ENCODE data around the gene HOXC5. TPM values are rescaled to one million over a fixed set of nuclear protein-coding genes. Genes with fewer than 3 reads are reported as not detected.

The HOXC5 gene
- total RNA-seq, 1 experiment from 2014 or later: 5.0 TPM

DNA sequence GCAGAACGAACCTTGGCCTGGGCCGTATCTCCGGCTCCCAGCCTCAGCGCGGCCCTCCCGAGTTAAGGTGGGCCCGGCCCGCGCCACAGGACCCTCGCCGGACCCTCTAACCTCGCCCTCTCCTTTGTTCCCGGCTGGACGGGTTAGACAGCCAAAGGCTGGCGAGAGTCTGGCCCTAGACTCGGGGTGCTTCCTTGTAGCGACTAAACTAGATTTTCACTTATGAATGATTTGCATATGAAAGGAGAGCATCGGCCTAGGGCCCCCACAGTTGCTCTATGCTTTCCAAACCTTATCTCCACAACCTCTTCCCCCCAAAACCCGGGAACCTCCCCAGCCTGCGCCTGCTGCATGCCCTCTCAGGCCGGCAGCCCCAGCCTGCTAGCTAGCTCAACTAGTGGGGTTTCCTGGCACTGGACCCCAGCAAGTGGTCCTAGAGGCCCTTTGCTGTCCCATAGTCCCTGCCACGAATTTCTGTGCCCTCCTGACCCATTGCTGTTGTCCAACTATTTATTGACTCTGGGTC lies 2.0 kb downstream of the HOXC5 start:
- no peaks in the 10 kb centered on the region for H3K27me3 ChIP-seq (ENCODE audit: control insufficient read depth, insufficient read depth, low read length)
- ChIA-PET POLR2A (no interaction called here), CTCF (no interaction called here)
- H3K4me3 ChIP-seq (ENCODE audit: low read depth in 2 of 2, low read length in 2 of 2): no peak overlapping the region
- intact Hi-C loops (cut with micrococcal nuclease; ENCODE audit: unreplicated experiment) (no loop called here), in situ Hi-C loops (cut with HindIII; ENCODE audit: low pct_unique_long_range_greater_than_20kb, low sequenced_read_pairs) (no loop called here)
- TF ChIP-seq POLR2AphosphoS5 (IDR thresholded peaks at IDR 0.05; ENCODE audit: low read depth, low read length) (no peak), TCF7L2 (IDR thresholded peaks at IDR 0.05; ENCODE audit: low read depth, low read length) (no peak), SIN3A (IDR thresholded peaks at IDR 0.05; ENCODE audit: borderline replicate concordance, insufficient read depth, low read depth, low read length) (no peak)
- TF ChIP-seq, protein P1, sequence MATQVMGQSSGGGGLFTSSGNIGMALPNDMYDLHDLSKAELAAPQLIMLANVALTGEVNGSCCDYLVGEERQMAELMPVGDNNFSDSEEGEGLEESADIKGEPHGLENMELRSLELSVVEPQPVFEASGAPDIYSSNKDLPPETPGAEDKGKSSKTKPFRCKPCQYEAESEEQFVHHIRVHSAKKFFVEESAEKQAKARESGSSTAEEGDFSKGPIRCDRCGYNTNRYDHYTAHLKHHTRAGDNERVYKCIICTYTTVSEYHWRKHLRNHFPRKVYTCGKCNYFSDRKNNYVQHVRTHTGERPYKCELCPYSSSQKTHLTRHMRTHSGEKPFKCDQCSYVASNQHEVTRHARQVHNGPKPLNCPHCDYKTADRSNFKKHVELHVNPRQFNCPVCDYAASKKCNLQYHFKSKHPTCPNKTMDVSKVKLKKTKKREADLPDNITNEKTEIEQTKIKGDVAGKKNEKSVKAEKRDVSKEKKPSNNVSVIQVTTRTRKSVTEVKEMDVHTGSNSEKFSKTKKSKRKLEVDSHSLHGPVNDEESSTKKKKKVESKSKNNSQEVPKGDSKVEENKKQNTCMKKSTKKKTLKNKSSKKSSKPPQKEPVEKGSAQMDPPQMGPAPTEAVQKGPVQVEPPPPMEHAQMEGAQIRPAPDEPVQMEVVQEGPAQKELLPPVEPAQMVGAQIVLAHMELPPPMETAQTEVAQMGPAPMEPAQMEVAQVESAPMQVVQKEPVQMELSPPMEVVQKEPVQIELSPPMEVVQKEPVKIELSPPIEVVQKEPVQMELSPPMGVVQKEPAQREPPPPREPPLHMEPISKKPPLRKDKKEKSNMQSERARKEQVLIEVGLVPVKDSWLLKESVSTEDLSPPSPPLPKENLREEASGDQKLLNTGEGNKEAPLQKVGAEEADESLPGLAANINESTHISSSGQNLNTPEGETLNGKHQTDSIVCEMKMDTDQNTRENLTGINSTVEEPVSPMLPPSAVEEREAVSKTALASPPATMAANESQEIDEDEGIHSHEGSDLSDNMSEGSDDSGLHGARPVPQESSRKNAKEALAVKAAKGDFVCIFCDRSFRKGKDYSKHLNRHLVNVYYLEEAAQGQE (IDR thresholded peaks at IDR 0.05; ENCODE audit: insufficient read depth in 1 of 2, low read depth in 2 of 2, low read length in 1 of 2): no peak
- TF ChIP-seq, protein P2, sequence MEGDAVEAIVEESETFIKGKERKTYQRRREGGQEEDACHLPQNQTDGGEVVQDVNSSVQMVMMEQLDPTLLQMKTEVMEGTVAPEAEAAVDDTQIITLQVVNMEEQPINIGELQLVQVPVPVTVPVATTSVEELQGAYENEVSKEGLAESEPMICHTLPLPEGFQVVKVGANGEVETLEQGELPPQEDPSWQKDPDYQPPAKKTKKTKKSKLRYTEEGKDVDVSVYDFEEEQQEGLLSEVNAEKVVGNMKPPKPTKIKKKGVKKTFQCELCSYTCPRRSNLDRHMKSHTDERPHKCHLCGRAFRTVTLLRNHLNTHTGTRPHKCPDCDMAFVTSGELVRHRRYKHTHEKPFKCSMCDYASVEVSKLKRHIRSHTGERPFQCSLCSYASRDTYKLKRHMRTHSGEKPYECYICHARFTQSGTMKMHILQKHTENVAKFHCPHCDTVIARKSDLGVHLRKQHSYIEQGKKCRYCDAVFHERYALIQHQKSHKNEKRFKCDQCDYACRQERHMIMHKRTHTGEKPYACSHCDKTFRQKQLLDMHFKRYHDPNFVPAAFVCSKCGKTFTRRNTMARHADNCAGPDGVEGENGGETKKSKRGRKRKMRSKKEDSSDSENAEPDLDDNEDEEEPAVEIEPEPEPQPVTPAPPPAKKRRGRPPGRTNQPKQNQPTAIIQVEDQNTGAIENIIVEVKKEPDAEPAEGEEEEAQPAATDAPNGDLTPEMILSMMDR (IDR thresholded peaks at IDR 0.05): no peak
- peaks cover 96% of the 10 kb centered on the region for H3K4me1 ChIP-seq (ENCODE audit: control insufficient read depth, insufficient read depth, low read length)
- DNase-seq (ENCODE audit: low read depth, low spot score) (no peak), ATAC-seq (no peak)
- BruUV-seq (replicated peaks): no TSS peak
- H3K36me3 ChIP-seq (ENCODE audit: control insufficient read depth, insufficient read depth, low read length): peaks cover 4% of the 10 kb centered on the region; the same call in 1 of the 2 replicates
- H3K9me3 ChIP-seq (ENCODE audit: control insufficient read depth, insufficient read depth, low read depth, low read length): no peaks in the 10 kb centered on the region
- peak overlapping the region; percentile 58; the same call in 1 of the 2 replicates for H3K27ac ChIP-seq (ENCODE audit: low read length)

DNA sequence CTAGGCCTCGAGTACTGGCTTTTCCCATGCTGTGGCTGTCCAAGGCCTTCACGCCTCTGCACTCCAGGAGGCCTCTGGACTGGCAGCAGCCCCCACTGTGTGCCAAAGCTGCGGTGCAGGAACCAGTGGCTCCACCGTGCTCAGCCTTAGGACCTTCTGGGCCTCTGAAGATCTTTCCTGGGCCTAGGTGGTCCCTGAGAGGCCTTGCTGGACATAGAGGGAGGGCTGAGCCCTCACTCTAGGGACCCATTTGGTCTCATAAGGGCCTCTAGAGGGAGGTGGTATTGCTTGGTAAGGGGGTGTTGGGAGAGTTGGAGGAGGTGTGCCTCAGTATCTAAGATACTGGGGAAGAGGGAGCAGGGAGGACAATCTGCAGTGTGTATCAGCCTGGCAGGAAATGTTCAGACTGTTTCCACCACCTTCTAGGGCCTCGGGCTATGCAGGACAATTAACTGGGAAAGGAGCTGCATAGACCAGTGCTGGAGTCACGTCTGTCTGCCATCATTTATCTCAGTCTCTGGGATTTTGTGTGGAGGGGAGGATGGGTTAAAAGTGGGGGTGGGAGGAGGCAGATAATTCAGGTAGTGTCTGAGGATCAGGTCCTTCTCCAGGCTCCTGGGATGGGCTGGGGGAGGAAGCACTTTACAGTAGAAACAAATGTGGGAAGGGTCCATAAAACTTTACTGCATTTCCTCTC lies 2.9 kb downstream of the HOXC5 start:
- POLR2A ChIA-PET: no interaction called here
- BruUV-seq (replicated peaks): no TSS peak
- intact Hi-C loops (cut with micrococcal nuclease; ENCODE audit: unreplicated experiment) (no loop called here), in situ Hi-C loops (cut with HindIII; ENCODE audit: low pct_unique_long_range_greater_than_20kb, low sequenced_read_pairs) (no loop called here)
- CTCF ChIA-PET: interaction anchor here (0.6 kb wide), 1 partner anchor 279 kb away, joined by 3 read pairs; no protein-coding TSS in a partner anchor
- H3K27me3 ChIP-seq (ENCODE audit: control insufficient read depth, insufficient read depth, low read length): no peaks in the 10 kb centered on the region
- ATAC-seq: no peak
- H3K27ac ChIP-seq (ENCODE audit: low read length): peak overlapping the region; percentile 58
- peaks cover 97% of the 10 kb centered on the region for H3K4me1 ChIP-seq (ENCODE audit: control insufficient read depth, insufficient read depth, low read length)
- DNase-seq (ENCODE audit: low read depth, low spot score): no peak
- H3K36me3 ChIP-seq (ENCODE audit: control insufficient read depth, insufficient read depth, low read length): no peaks in the 10 kb centered on the region
- TF ChIP-seq, protein P1 (IDR thresholded peaks at IDR 0.05; ENCODE audit: insufficient read depth in 1 of 2, low read depth in 2 of 2, low read length in 1 of 2): no peak
- no peak; the same call in 1 of the 2 replicates for TF ChIP-seq POLR2AphosphoS5 (IDR thresholded peaks at IDR 0.05; ENCODE audit: low read depth, low read length)
- no peaks in the 10 kb centered on the region for H3K9me3 ChIP-seq (ENCODE audit: control insufficient read depth, insufficient read depth, low read depth, low read length)
- no peak overlapping the region for H3K4me3 ChIP-seq (ENCODE audit: low read depth in 2 of 2, low read length in 2 of 2)

All from Panc1 (cell line).